WTC11 (cell line): ENCODE measurements around the gene LRTM2. TPM values are rescaled to one million over a fixed set of nuclear protein-coding genes. Genes with fewer than 3 reads are reported as not detected.

Experiments
- ATAC-seq: fragments of 200-7000 bp; cut with Tn5 transposase; 2 replicates; pipeline ENCODE4 v1.10.0; 2021; ENCODE audit warnings: mild to moderate bottlenecking, moderate library complexity
- CTCF ChIA-PET: fragments of 300-600 bp; sonication (Branson Sonifier 250); formaldehyde crosslinking; loops from one replicate; lab custom pipeline; 2021; ENCODE audit warnings: antibody characterized with exemption; lab: Charles Lee
- POLR2A ChIA-PET: fragments of 350-600 bp; sonication (Branson Sonifier 250); formaldehyde crosslinking; loops from one replicate; lab custom pipeline; 2021; ENCODE audit warnings: antibody characterized with exemption; lab: Charles Lee
- DNase-seq: peaks from one replicate; pipeline ENCODE4 v3.0.0; 2021; ENCODE audit warnings: low spot score
- H3K27ac Mint-ChIP-seq: 2 replicates; pipeline ENCODE4 v1.8.0; 2021; ENCODE audit warnings: mixed read lengths
- H3K27me3 Mint-ChIP-seq: 2 replicates; pipeline ENCODE4 v1.8.0; 2021; ENCODE audit warnings: low read depth, mild to moderate bottlenecking, moderate library complexity, mixed read lengths
- H3K36me3 Mint-ChIP-seq: 2 replicates; pipeline ENCODE4 v1.8.0; 2021; ENCODE audit warnings: mixed read lengths
- H3K4me1 Mint-ChIP-seq: 2 replicates; pipeline ENCODE4 v1.8.0; 2022; ENCODE audit warnings: mixed read lengths
- H3K4me3 Mint-ChIP-seq: 2 replicates; pipeline ENCODE4 v1.8.0; 2021; ENCODE audit warnings: mild to moderate bottlenecking, moderate library complexity, mixed read lengths
- H3K9me3 Mint-ChIP-seq: 2 replicates; pipeline ENCODE4 v1.8.0; 2021; ENCODE audit warnings: mixed read lengths
- ETV6 ChIP-seq: sonication (generic); formaldehyde crosslinking; IDR thresholded peaks from 2 replicates; pipeline ENCODE4 v1.8.1; 2022; ENCODE audit warnings: mild to moderate bottlenecking, missing genetic modification reagents
- GABPB1 ChIP-seq: sonication (generic); formaldehyde crosslinking; IDR thresholded peaks from 2 replicates; pipeline ENCODE4 v1.8.1; 2023; ENCODE audit warnings: mild to moderate bottlenecking, missing genetic modification reagents
- KAT7 ChIP-seq: sonication (generic); formaldehyde crosslinking; IDR thresholded peaks from 2 replicates; pipeline ENCODE4 v1.8.1; 2023; ENCODE audit warnings: missing genetic modification reagents, mild to moderate bottlenecking, borderline replicate concordance
- NFE2L1 ChIP-seq: sonication (generic); formaldehyde crosslinking; IDR thresholded peaks from 2 replicates; pipeline ENCODE4 v1.8.1; 2023; ENCODE audit warnings: missing genetic modification reagents
- RORB ChIP-seq: fragments of 250-450 bp; sonication (Bioruptor Pico); IDR thresholded peaks from 2 replicates; pipeline ENCODE4 v1.9.0; 2021; ENCODE audit warnings: mild to moderate bottlenecking
- SMAD3 ChIP-seq: sonication (generic); formaldehyde crosslinking; IDR thresholded peaks from 2 replicates; pipeline ENCODE4 v1.8.0; 2022; ENCODE audit warnings: missing genetic modification reagents, mild to moderate bottlenecking, borderline replicate concordance
- SMAD4 ChIP-seq: sonication (generic); formaldehyde crosslinking; IDR thresholded peaks from 2 replicates; pipeline ENCODE4 v1.8.0; 2022; ENCODE audit warnings: mild to moderate bottlenecking, missing genetic modification reagents
- TCF7 ChIP-seq: sonication (generic); formaldehyde crosslinking; IDR thresholded peaks from 2 replicates; pipeline ENCODE4 v1.8.0; 2022; ENCODE audit warnings: mild to moderate bottlenecking, low read depth, missing genetic modification reagents, moderate library complexity
- TEAD4 ChIP-seq: sonication (generic); formaldehyde crosslinking; IDR thresholded peaks from 2 replicates; pipeline ENCODE4 v1.8.0; 2022; ENCODE audit warnings: mild to moderate bottlenecking, missing genetic modification reagents
- TP53 ChIP-seq: sonication (generic); formaldehyde crosslinking; IDR thresholded peaks from 2 replicates; pipeline ENCODE4 v1.8.1; 2023; ENCODE audit warnings: mild to moderate bottlenecking, missing genetic modification reagents
- ZNF317 ChIP-seq: sonication (generic); formaldehyde crosslinking; IDR thresholded peaks from 2 replicates; pipeline ENCODE4 v1.8.1; 2023; ENCODE audit warnings: low read depth, mild to moderate bottlenecking, moderate library complexity, missing genetic modification reagents, borderline replicate concordance
- total RNA-seq: library from RNA; stranded (reverse); gene quantifications from 3 replicates; pipeline ENCODE4 v1.2.3, GENCODE V29; 2021
- TF ChIP-seq, protein P1 (sequence below): fragments of 250-450 bp; sonication (Bioruptor Pico); IDR thresholded peaks from 2 replicates; pipeline ENCODE4 v1.8.0; 2021; ENCODE audit warnings: mild to moderate bottlenecking
- TF ChIP-seq, protein P2 (sequence below): sonication (generic); formaldehyde crosslinking; IDR thresholded peaks from 2 replicates; pipeline ENCODE4 v1.8.1; 2022; ENCODE audit warnings: mild to moderate bottlenecking, missing genetic modification reagents, moderate library complexity, borderline replicate concordance
- TF ChIP-seq, protein P3 (sequence below): sonication (generic); formaldehyde crosslinking; IDR thresholded peaks from 2 replicates; pipeline ENCODE4 v1.8.0; 2023; ENCODE audit warnings: missing genetic modification reagents, mild to moderate bottlenecking, borderline replicate concordance
- TF ChIP-seq, protein P4 (sequence below): fragments of 250-450 bp; sonication (Bioruptor Pico); IDR thresholded peaks from 2 replicates; pipeline ENCODE4 v1.9.0; 2021; ENCODE audit warnings: moderate library complexity, mild to moderate bottlenecking, inconsistent platforms, borderline replicate concordance
- TF ChIP-seq, protein P5 (sequence below): sonication (generic); formaldehyde crosslinking; IDR thresholded peaks from 2 replicates; pipeline ENCODE4 v1.8.0; 2022; ENCODE audit warnings: mild to moderate bottlenecking, missing genetic modification reagents
- TF ChIP-seq, protein P6 (sequence below): sonication (generic); formaldehyde crosslinking; IDR thresholded peaks from 2 replicates; pipeline ENCODE4 v1.8.1; 2023; ENCODE audit warnings: mild to moderate bottlenecking, moderate library complexity, missing genetic modification reagents
- TF ChIP-seq, protein P7 (sequence below): sonication (generic); formaldehyde crosslinking; conservative IDR thresholded peaks from 2 replicates; pipeline ENCODE4 v1.8.1; 2022; ENCODE audit warnings: mild to moderate bottlenecking, missing genetic modification reagents

LRTM2 gene
- total RNA-seq, 1 experiment from 2014 or later, result 0.66 TPM

DNA sequence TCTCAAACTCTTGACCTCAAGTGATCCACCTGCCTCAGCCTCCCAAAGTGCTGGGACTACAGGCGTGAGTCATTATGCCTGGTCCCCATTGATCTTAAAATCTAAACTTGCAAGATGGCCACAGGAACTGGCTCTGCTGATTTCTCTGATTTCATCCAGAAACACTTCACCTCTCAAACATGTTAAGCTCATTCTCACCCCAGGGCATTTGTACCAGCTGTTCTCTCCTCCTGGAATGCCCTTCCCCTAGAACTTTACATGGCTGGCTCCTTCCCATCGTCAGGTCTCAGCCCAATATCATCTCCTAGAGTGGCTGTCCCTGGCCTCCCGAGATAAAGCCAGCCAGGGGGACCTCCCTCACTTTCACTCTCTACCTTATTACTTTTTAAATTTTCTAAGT, 5.3 kb upstream of the LRTM2 start:
- Mint-ChIP-seq H3K4me1 (peaks cover 6% of the 10 kb centered on the region), H3K9me3 (peaks cover 5% of the 10 kb centered on the region; the same call in 1 of the 2 replicates), H3K27me3 (peaks cover 10% of the 10 kb centered on the region), H3K27ac (no peak overlapping the region), H3K4me3 (no peak overlapping the region), H3K36me3 (no peaks in the 10 kb centered on the region)
- ChIA-PET CTCF (no interaction called here), POLR2A (no interaction called here)
- TF ChIP-seq SMAD3 (CRISPR knock-in tag) (no peak), KAT7 (CRISPR knock-in tag) (no peak), SMAD4 (no peak), TCF7 (CRISPR knock-in tag) (no peak), TEAD4 (CRISPR knock-in tag) (no peak), ETV6 (no peak)
- TF ChIP-seq, protein P1, sequence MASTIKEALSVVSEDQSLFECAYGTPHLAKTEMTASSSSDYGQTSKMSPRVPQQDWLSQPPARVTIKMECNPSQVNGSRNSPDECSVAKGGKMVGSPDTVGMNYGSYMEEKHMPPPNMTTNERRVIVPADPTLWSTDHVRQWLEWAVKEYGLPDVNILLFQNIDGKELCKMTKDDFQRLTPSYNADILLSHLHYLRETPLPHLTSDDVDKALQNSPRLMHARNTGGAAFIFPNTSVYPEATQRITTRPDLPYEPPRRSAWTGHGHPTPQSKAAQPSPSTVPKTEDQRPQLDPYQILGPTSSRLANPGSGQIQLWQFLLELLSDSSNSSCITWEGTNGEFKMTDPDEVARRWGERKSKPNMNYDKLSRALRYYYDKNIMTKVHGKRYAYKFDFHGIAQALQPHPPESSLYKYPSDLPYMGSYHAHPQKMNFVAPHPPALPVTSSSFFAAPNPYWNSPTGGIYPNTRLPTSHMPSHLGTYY, result no peak
- TF ChIP-seq, protein P2, sequence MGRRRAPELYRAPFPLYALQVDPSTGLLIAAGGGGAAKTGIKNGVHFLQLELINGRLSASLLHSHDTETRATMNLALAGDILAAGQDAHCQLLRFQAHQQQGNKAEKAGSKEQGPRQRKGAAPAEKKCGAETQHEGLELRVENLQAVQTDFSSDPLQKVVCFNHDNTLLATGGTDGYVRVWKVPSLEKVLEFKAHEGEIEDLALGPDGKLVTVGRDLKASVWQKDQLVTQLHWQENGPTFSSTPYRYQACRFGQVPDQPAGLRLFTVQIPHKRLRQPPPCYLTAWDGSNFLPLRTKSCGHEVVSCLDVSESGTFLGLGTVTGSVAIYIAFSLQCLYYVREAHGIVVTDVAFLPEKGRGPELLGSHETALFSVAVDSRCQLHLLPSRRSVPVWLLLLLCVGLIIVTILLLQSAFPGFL (CRISPR knock-in tag), result no peak
- TF ChIP-seq, protein P3, sequence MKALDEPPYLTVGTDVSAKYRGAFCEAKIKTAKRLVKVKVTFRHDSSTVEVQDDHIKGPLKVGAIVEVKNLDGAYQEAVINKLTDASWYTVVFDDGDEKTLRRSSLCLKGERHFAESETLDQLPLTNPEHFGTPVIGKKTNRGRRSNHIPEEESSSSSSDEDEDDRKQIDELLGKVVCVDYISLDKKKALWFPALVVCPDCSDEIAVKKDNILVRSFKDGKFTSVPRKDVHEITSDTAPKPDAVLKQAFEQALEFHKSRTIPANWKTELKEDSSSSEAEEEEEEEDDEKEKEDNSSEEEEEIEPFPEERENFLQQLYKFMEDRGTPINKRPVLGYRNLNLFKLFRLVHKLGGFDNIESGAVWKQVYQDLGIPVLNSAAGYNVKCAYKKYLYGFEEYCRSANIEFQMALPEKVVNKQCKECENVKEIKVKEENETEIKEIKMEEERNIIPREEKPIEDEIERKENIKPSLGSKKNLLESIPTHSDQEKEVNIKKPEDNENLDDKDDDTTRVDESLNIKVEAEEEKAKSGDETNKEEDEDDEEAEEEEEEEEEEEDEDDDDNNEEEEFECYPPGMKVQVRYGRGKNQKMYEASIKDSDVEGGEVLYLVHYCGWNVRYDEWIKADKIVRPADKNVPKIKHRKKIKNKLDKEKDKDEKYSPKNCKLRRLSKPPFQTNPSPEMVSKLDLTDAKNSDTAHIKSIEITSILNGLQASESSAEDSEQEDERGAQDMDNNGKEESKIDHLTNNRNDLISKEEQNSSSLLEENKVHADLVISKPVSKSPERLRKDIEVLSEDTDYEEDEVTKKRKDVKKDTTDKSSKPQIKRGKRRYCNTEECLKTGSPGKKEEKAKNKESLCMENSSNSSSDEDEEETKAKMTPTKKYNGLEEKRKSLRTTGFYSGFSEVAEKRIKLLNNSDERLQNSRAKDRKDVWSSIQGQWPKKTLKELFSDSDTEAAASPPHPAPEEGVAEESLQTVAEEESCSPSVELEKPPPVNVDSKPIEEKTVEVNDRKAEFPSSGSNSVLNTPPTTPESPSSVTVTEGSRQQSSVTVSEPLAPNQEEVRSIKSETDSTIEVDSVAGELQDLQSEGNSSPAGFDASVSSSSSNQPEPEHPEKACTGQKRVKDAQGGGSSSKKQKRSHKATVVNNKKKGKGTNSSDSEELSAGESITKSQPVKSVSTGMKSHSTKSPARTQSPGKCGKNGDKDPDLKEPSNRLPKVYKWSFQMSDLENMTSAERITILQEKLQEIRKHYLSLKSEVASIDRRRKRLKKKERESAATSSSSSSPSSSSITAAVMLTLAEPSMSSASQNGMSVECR (CRISPR knock-in tag), result no peak
- TF ChIP-seq, protein P4, sequence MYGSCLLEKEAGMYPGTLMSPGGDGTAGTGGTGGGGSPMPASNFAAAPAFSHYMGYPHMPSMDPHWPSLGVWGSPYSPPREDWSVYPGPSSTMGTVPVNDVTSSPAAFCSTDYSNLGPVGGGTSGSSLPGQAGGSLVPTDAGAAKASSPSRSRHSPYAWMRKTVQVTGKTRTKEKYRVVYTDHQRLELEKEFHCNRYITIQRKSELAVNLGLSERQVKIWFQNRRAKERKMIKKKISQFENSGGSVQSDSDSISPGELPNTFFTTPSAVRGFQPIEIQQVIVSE (CRISPR knock-in tag), result no peak
- no peak for DNase-seq
- no peak for ATAC-seq

DNA sequence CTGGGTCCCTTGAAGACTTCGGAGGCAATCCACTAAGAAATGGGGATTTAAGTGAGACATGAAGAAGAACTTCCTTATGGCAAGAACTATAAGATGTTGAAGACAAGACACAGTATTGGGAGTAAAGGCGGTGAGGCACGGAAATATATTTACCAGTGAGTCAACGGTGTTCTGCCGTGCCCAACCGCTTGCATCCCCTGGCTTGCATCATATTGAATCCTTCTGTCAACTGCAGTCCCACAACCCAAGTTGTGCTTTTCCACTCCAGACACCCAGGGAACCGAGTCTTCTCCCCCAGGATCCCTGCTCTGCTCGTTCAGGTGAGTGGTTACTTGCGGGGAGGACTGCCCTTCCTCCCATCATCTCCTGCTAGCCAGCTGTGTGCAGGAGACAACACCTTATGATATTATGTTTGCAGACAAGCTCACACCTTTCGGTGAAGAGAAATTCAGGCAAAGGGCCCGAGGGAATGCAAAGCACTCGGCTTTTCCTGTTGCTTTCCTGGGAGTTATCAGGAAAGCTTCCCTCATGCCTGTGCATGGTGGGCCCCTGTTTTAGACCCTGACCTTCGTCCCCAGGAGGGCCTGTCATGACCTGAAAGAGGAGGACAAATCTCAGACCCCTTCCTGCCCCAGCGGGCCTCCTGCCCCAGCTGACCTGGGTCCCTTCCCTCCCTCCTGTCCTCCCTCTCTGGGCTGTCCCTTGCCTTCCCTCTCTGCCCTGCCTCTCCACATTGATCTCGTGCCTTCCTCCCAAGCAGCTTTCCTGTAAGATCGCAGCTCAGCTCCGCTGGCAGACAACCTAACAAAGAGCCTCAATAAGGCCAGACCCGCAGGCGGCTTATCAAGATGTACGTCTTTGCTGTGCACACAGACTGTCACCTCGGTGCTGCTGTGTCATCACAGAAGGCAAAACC, 4.3 kb upstream of the LRTM2 start:
- H3K36me3 Mint-ChIP-seq, result no peaks in the 10 kb centered on the region
- no peak overlapping the region for H3K27ac Mint-ChIP-seq
- DNase-seq (no peak), ATAC-seq (no peak)
- H3K9me3 Mint-ChIP-seq, result peaks cover 5% of the 10 kb centered on the region; the same call in 1 of the 2 replicates
- CTCF ChIA-PET, result no interaction called here
- TF ChIP-seq TP53 (no peak), GABPB1 (CRISPR knock-in tag) (peak; percentile 86), ZNF317 (CRISPR knock-in tag) (no peak), RORB (no peak), NFE2L1 (CRISPR knock-in tag) (no peak)
- TF ChIP-seq, protein P5, sequence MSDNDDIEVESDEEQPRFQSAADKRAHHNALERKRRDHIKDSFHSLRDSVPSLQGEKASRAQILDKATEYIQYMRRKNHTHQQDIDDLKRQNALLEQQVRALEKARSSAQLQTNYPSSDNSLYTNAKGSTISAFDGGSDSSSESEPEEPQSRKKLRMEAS (CRISPR knock-in tag), result no peak
- TF ChIP-seq, protein P6, sequence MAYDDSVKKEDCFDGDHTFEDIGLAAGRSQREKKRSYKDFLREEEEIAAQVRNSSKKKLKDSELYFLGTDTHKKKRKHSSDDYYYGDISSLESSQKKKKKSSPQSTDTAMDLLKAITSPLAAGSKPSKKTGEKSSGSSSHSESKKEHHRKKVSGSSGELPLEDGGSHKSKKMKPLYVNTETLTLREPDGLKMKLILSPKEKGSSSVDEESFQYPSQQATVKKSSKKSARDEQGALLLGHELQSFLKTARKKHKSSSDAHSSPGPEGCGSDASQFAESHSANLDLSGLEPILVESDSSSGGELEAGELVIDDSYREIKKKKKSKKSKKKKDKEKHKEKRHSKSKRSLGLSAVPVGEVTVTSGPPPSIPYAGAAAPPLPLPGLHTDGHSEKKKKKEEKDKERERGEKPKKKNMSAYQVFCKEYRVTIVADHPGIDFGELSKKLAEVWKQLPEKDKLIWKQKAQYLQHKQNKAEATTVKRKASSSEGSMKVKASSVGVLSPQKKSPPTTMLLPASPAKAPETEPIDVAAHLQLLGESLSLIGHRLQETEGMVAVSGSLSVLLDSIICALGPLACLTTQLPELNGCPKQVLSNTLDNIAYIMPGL (CRISPR knock-in tag), result no peak
- TF ChIP-seq, protein P7, sequence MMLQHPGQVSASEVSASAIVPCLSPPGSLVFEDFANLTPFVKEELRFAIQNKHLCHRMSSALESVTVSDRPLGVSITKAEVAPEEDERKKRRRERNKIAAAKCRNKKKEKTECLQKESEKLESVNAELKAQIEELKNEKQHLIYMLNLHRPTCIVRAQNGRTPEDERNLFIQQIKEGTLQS (CRISPR knock-in tag), result no peak
- TF ChIP-seq, all 79 proteins: peak for 1
- H3K4me3 Mint-ChIP-seq, result no peak overlapping the region
- peaks cover 20% of the 10 kb centered on the region for H3K27me3 Mint-ChIP-seq
- H3K4me1 Mint-ChIP-seq, result peaks cover 15% of the 10 kb centered on the region
- POLR2A ChIA-PET, result no interaction called here
